A549 (cell line): ENCODE results near the gene METTL2B. TPM values are rescaled to one million over a fixed set of nuclear protein-coding genes. Genes with fewer than 3 reads are reported as not detected.
A peak's percentile ranks its signal among the peaks of the same experiment; 100 is the strongest.
"Not testable (repeated sequence)": the region's sequence is repeated elsewhere in the genome, so short reads cannot be mapped to it uniquely, and the experiment has no call there.

ENCODE experiments used
- ATAC-seq, 2 experiments: fragments of 200-7000 bp in 1 of 2; fragments of >200 bp in 1 of 2; cut with Nextera tagmentation in 1 of 2; cut with Tn5 transposase in 1 of 2; 3 replicates each; pipeline versions ENCODE4 v1.8.0 to v1.9.1; 2018 to 2020; ENCODE audit warnings: mild to moderate bottlenecking in 1 of 2, moderate library complexity in 1 of 2
- CTCF ChIA-PET: fragments of 300-600 bp; sonication (Branson Sonifier 250); formaldehyde crosslinking; extraction: SDS; loops from one replicate; lab custom pipeline; 2021; ENCODE audit warnings: antibody characterized with exemption, inconsistent platforms; lab: Yijun Ruan, JAX
- POLR2A ChIA-PET: fragments of 350-600 bp; formaldehyde crosslinking; extraction: SDS; loops from one replicate; lab custom pipeline; 2021; ENCODE audit warnings: antibody characterized with exemption, inconsistent platforms; lab: Yijun Ruan, JAX
- DNase-seq, 2 experiments: peaks; one replicate each; pipeline versions ENCODE4 v3.0.0 to v3.0.0-alpha.2; 2011 to 2016; ENCODE audit warnings: low read depth in 1 of 2, low spot score in 1 of 2
- FAIRE-seq: peaks from 2 replicates; lab custom pipeline; 2011; peaks lifted over from hg19 to GRCh38; lab: Jason Lieb, UNC
- H3K27ac ChIP-seq, 2 experiments: fragments of >200 bp; sonication (Bioruptor Twin); formaldehyde crosslinking; 3 replicates each; pipeline ENCODE4 v1.5.1; 2016 to 2017
- H3K4me1 ChIP-seq: fragments of >200 bp; sonication (Bioruptor Twin); formaldehyde crosslinking; 3 replicates; pipeline ENCODE4 v1.6.1; 2016
- H3K4me2 ChIP-seq: fragments of >200 bp; sonication (Bioruptor Twin); formaldehyde crosslinking; 3 replicates; pipeline ENCODE4 v1.6.1; 2016
- H3K4me3 ChIP-seq: fragments of >200 bp; sonication (Bioruptor Twin); formaldehyde crosslinking; 3 replicates; pipeline ENCODE4 v1.5.1; 2016
- H3K9me3 ChIP-seq: fragments of >200 bp; sonication (Bioruptor Twin); formaldehyde crosslinking; 3 replicates; pipeline ENCODE4 v1.6.1; 2016
- BHLHE40 ChIP-seq: IDR thresholded peaks from 2 replicates; pipeline ENCODE4 v1.6.1; 2012; ENCODE audit warnings: low read depth, low read length, inconsistent platforms
- GATA3 ChIP-seq: IDR thresholded peaks from 2 replicates; pipeline ENCODE4 v1.6.1; 2012; ENCODE audit warnings: borderline replicate concordance
- KDM1A ChIP-seq: fragments of 200-600 bp; sonication (generic); IDR thresholded peaks from 2 replicates; pipeline ENCODE4 v1.6.1; 2016; ENCODE audit warnings: low read depth, mild to moderate bottlenecking
- MAZ ChIP-seq: fragments of 150-350 bp; IDR thresholded peaks from 2 replicates; pipeline ENCODE4 v1.6.1; 2014; ENCODE audit warnings: antibody characterized with exemption, low read depth, low read length, borderline replicate concordance
- NFE2L2 ChIP-seq: fragments of 150-350 bp; conservative IDR thresholded peaks from 2 replicates; pipeline ENCODE4 v1.6.1; 2014; ENCODE audit warnings: low read length
- NR3C1 ChIP-seq: fragments of >200 bp; sonication (Bioruptor Twin); formaldehyde crosslinking; IDR thresholded peaks from 3 replicates; pipeline ENCODE4 v1.6.1; 2017
- PBX3 ChIP-seq: IDR thresholded peaks from 2 replicates; pipeline ENCODE4 v1.6.1; 2012
- RCOR1 ChIP-seq: fragments of 150-350 bp; IDR thresholded peaks from 2 replicates; pipeline ENCODE4 v1.6.1; 2014; ENCODE audit warnings: antibody characterized with exemption, low read length, low read depth
- RFX5 ChIP-seq: fragments of 450-650 bp; IDR thresholded peaks from 2 replicates; pipeline ENCODE4 v1.7.1; 2014; ENCODE audit warnings: antibody characterized with exemption, mild to moderate bottlenecking, moderate library complexity
- WGBS: methylation state at CpG from one replicate; pipeline ENCODE4 v1.1.6; 2017; ENCODE audit errors: missing lambda C conversion rate; 5-methylcytosine and 5-hydroxymethylcytosine counted together
- polyA plus RNA-seq, 4 experiments: library from polyadenylated mRNA; depleted of rRNA in 3 of 4; stranded (reverse); fragments of >200 nt; fragmentation: RNase III in 1 of 4; extraction: RNeasy Plus Mini Kit Qiagen cat#74134 plus additional on column Dnase treatment in 1 of 4; gene quantifications; 2 replicates in 3 of 4; 3 replicates in 1 of 4; pipeline ENCODE4 v1.2.3, GENCODE V29; 2011 to 2017
- TF ChIP-seq, protein P1 (sequence below): IDR thresholded peaks from 2 replicates; pipeline ENCODE4 v1.6.1; 2012; ENCODE audit warnings: low read depth, borderline replicate concordance

METTL2B gene
- polyA plus RNA-seq, 2 of the 4 experiments (the other 2 are of a cell fraction), result 25.9 to 49.1 TPM

DNA sequence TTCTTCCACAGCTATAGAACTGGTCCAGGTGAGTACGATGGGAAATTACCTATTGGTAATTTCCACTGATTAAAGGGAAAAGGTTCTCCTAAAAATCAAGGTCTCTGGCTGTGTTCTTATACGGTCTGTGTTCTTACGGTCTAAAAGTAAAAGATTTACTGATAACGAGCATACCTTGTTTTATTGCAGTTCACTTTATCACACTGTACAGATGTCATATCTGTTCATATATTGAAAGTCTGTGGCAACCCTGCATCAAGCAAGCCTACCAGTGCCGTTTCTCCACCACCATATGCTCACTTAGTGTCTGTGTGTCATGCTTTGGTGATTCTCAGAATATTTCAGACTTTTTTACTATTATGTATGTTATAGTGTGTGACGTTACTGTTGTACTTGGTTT lies 11.6 kb downstream of the METTL2B start:
- POLR2A ChIA-PET, ATAC-seq, CTCF ChIA-PET: not testable (repeated sequence)

GRCh38 chr7:128497405-128497804 lies 20.9 kb downstream of the METTL2B start:
- Histone ChIP-seq H3K4me3 (no peak overlapping the region), H3K9me3 (no peaks in the 10 kb centered on the region), H3K27ac (no peak overlapping the region), H3K4me1 (no peaks in the 10 kb centered on the region), H3K4me2 (no peak overlapping the region)
- TF ChIP-seq, protein P1, sequence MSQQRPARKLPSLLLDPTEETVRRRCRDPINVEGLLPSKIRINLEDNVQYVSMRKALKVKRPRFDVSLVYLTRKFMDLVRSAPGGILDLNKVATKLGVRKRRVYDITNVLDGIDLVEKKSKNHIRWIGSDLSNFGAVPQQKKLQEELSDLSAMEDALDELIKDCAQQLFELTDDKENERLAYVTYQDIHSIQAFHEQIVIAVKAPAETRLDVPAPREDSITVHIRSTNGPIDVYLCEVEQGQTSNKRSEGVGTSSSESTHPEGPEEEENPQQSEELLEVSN, result no peak
- no peak for TF ChIP-seq NR3C1
- no peak for TF ChIP-seq BHLHE40
- no peak for TF ChIP-seq GATA3
- TF ChIP-seq PBX3, result no peak
- TF ChIP-seq NFE2L2, result no peak
- no peak for TF ChIP-seq MAZ
- TF ChIP-seq KDM1A, result no peak
- no peak for TF ChIP-seq RCOR1
- no peak for TF ChIP-seq RFX5
- 92% methylated on average over 9 of the region's 9 CpGs for WGBS
- POLR2A ChIA-PET, result no interaction called here
- no peak for FAIRE-seq
- no peak for DNase-seq
- ATAC-seq, result no peak
- CTCF ChIA-PET, result no interaction called here

More for the DNA sequence above, 11.6 kb downstream of the METTL2B start:
- not testable (repeated sequence) for FAIRE-seq, H3K9me3 ChIP-seq, H3K4me2 ChIP-seq, H3K4me3 ChIP-seq, H3K4me1 ChIP-seq, DNase-seq, H3K27ac ChIP-seq
- WGBS, result 91% methylated on average over 6 of the region's 6 CpGs

- H3K27ac ChIP-seq, H3K9me3 ChIP-seq, POLR2A ChIA-PET, DNase-seq, FAIRE-seq, ATAC-seq, H3K4me3 ChIP-seq, CTCF ChIA-PET, H3K4me2 ChIP-seq, H3K4me1 ChIP-seq: not testable (repeated sequence)
- 96% methylated on average over 2 of the region's 2 CpGs for WGBS
Observed at GRCh38 chr7:128505416-128505815, 28.9 kb downstream of the METTL2B start.

DNA sequence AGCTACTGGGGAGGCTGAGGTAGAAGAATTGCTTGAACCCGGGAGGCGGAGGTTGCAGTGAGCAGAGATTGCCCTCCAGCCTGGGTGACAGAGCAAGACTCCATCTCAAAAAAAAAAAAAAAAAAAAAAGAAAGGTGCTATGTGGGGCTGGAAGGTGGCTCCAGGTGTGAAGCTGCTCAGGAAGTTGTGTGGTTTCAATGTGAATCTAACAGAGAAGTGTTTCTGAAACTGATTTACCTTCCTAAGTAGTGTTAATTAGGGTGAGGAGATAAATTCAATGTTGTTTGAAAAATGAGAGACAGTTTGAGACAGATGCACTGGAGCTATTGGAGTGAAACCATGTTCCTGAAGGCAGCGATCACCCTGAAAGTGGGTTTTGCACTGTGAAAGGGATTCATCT lies 30.3 kb downstream of the METTL2B start:
- DNase-seq, H3K4me2 ChIP-seq, H3K9me3 ChIP-seq, H3K4me3 ChIP-seq, ATAC-seq, CTCF ChIA-PET, FAIRE-seq, H3K27ac ChIP-seq, H3K4me1 ChIP-seq, POLR2A ChIA-PET: not testable (repeated sequence)
- WGBS, result 90% methylated on average over 3 of the region's 3 CpGs

DNA sequence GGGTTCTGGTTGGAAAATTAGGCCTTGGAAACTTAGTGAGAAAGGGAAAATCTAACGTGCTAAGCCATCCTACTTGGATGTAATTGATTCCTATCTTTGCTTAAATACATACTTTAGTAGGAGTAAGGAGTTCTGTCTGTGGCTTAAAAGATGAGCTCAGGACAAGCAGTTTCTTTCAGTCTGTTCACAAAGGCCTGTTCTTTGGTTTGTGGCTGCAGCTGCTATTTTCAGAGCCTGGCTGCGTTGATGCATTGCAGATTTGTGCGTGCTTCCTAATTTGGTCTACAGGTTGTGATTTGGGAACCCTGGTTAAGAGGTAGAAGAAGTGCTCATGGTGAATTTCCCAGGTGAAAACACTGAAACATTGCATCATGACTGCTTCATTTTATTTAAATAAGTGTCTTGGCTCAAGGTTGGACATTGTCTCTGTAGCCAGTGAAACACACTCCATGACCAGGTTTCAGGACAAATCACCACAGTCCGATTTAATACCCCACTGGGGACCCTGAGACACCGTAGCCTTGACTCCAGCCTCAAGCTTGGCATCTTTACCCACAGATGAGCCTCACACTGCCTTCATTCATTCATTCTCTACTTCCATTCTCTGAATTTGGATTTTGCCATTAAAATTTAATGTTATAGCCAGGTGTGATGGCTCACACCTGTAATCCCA lies 30.9 kb downstream of the METTL2B start:
- WGBS, result 95% methylated on average over 5 of the region's 5 CpGs
- DNase-seq, H3K9me3 ChIP-seq, H3K4me3 ChIP-seq, H3K4me2 ChIP-seq, H3K27ac ChIP-seq, POLR2A ChIA-PET, FAIRE-seq, CTCF ChIA-PET, ATAC-seq, H3K4me1 ChIP-seq: not testable (repeated sequence)

DNA sequence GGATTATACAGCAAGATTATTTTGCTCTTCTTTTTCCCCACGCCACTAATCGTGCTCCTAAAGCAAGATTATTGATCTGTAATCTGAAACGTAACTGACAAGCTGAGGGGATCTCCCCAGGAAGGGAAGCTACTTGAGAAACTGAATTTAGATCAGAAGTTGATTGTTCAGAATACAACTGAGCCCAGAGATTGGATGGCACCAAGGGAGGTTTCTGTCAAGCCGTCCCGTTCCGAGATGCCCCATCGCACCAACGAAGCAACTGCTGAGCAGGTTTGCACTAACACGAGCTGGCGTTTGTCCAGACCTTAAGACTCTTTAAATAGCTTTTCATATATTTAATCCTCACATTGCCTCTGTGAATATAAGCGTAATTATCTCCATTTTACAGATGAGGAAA lies 35.1 kb downstream of the METTL2B start:
- H3K4me3 ChIP-seq, POLR2A ChIA-PET, H3K27ac ChIP-seq, H3K4me1 ChIP-seq, H3K4me2 ChIP-seq, FAIRE-seq, H3K9me3 ChIP-seq, DNase-seq, ATAC-seq: not testable (repeated sequence)
- WGBS, result 83% methylated on average over 11 of the region's 11 CpGs
- CTCF ChIA-PET, result interaction anchor here (0.9 kb wide), 1 partner anchor 9 kb away, joined by 3 read pairs; no protein-coding TSS in a partner anchor

- H3K9me3 ChIP-seq, H3K4me3 ChIP-seq, FAIRE-seq, POLR2A ChIA-PET, CTCF ChIA-PET, ATAC-seq, DNase-seq, H3K27ac ChIP-seq, H3K4me2 ChIP-seq, H3K4me1 ChIP-seq: not testable (repeated sequence)
- 52% methylated on average over 6 of the region's 6 CpGs for WGBS
Observed at GRCh38 chr7:128515232-128515631, 38.7 kb downstream of the METTL2B start.

GRCh38 chr7:128517023-128517422 lies 40.5 kb downstream of the METTL2B start:
- H3K4me3 ChIP-seq, H3K27ac ChIP-seq, DNase-seq, H3K4me1 ChIP-seq, CTCF ChIA-PET, POLR2A ChIA-PET, H3K9me3 ChIP-seq, FAIRE-seq, H3K4me2 ChIP-seq: not testable (repeated sequence)
- WGBS, result 82% methylated on average over 5 of the region's 5 CpGs
- ATAC-seq, result peak in 1 of 2 experiments; percentile 54; a peak in 1 of 6 replicates
